Left lung (tissue), 10 donors: ENCODE results near the gene SLC6A1. TPM values are rescaled to one million over a fixed set of nuclear protein-coding genes. Genes with fewer than 3 reads are reported as not detected.

Source experiments
- ATAC-seq: fragments of 200-7000 bp; cut with Tn5 transposase; one replicate; pipeline ENCODE4 v1.9.1; 2020; ENCODE audit warnings: moderate library complexity
- DNase-seq, 4 donors: peaks; one replicate each; pipeline ENCODE4 v3.0.0-alpha.2; 2013 to 2020
- H3K27ac ChIP-seq, 2 donors: fragments of 200-600 bp; sonication (generic) in 1 of 2; one replicate each; pipeline versions ENCODE4 v1.5.0 to v1.8.0; 2020 to 2021
- H3K27me3 ChIP-seq, 2 donors: fragments of 200-600 bp; sonication (generic) in 1 of 2; one replicate each; pipeline versions ENCODE4 v1.5.0 to v1.8.0; 2020 to 2021
- H3K36me3 ChIP-seq, 2 donors: fragments of 200-600 bp; sonication (generic) in 1 of 2; one replicate each; pipeline versions ENCODE4 v1.5.0 to v1.8.0; 2020 to 2021
- H3K4me1 ChIP-seq, 2 donors: fragments of 200-600 bp; one replicate each; pipeline ENCODE4 v1.8.0; 2021
- H3K4me3 ChIP-seq, 2 donors: fragments of 200-600 bp; sonication (generic) in 1 of 2; one replicate each; pipeline versions ENCODE4 v1.5.0 to v1.8.0; 2020 to 2021; ENCODE audit warnings: mild to moderate bottlenecking in 1 of 2
- H3K9me3 ChIP-seq, 2 donors: fragments of 200-600 bp; sonication (generic) in 1 of 2; one replicate each; pipeline versions ENCODE4 v1.5.0 to v1.8.0; 2020 to 2021
- intact Hi-C, 2 donors: fragments of 100-400 bp; cut with DNase I; formaldehyde crosslinking; loops; one replicate each; pipeline versions ENCODE4 v1.11.2 to v1.14.2; 2022
- polyA plus RNA-seq, 6 donors: library from polyadenylated mRNA; unstranded; fragments of 120-200 nt; gene quantifications; one replicate each; pipeline ENCODE4 v1.2.1, GENCODE V29; 2013; ENCODE audit not compliant: insufficient read length in 6 of 6
- total RNA-seq, 2 donors: library from RNA; stranded (reverse); fragmentation: NEBNext Ultra II Directional; extraction: Animal tissue kit (Norgen Biotek cat#: 25700); gene quantifications; one replicate each; pipeline ENCODE4 v1.2.1, GENCODE V29; 2021
- TF ChIP-seq, protein P1 (sequence below), 2 donors: fragments of 200-600 bp; sonication (generic) in 1 of 2; IDR thresholded peaks; one replicate each; pipeline versions ENCODE4 v1.5.0 to v1.8.0; 2021; ENCODE audit warnings: antibody characterized with exemption in 2 of 2
- donor health status: DM: no; HTN: yes; CAD: no.
- donor health status: DM: no; HTN: no; CAD: no.

Gene SLC6A1
- total and polyA plus RNA-seq, 8 donors, result 0.97 to 7.2 (median 5.3) TPM

DNA sequence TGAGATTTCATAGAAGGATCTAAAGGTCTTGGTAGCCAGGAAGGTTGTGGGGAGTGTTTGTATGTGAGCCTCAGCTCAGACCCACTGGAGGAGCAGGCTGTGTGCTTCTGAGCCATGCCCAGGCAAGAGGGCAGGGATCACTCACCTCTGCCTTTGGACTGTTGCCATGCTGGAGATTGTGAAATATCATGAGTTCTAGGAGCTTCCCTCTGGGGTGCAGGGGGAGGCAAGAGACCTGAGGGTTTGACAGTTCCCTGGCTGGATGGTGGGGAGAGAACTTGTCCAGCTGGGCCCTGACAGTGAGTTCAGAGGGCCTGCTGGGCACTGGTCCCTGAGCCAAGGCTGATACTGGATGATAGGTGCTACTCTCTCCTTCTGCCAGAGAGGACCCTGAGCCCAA is 6.0 kb downstream of the SLC6A1 start:
- no peak overlapping the region for H3K27ac ChIP-seq
- ATAC-seq (peak; percentile 84), DNase-seq (peak in 1 of 4 donors; percentile 40)
- TF ChIP-seq, protein P1, sequence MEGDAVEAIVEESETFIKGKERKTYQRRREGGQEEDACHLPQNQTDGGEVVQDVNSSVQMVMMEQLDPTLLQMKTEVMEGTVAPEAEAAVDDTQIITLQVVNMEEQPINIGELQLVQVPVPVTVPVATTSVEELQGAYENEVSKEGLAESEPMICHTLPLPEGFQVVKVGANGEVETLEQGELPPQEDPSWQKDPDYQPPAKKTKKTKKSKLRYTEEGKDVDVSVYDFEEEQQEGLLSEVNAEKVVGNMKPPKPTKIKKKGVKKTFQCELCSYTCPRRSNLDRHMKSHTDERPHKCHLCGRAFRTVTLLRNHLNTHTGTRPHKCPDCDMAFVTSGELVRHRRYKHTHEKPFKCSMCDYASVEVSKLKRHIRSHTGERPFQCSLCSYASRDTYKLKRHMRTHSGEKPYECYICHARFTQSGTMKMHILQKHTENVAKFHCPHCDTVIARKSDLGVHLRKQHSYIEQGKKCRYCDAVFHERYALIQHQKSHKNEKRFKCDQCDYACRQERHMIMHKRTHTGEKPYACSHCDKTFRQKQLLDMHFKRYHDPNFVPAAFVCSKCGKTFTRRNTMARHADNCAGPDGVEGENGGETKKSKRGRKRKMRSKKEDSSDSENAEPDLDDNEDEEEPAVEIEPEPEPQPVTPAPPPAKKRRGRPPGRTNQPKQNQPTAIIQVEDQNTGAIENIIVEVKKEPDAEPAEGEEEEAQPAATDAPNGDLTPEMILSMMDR (IDR thresholded peaks at IDR 0.05), result no peak
- peaks cover 13 to 70% of the 10 kb centered on the region in 2 donors for H3K27me3 ChIP-seq
- no peaks in the 10 kb centered on the region for H3K36me3 ChIP-seq
- H3K4me1 ChIP-seq, result no peaks in the 10 kb centered on the region
- H3K9me3 ChIP-seq, result no peaks in the 10 kb centered on the region
- intact Hi-C loops, result no loop called here
- H3K4me3 ChIP-seq, result no peak overlapping the region

DNA sequence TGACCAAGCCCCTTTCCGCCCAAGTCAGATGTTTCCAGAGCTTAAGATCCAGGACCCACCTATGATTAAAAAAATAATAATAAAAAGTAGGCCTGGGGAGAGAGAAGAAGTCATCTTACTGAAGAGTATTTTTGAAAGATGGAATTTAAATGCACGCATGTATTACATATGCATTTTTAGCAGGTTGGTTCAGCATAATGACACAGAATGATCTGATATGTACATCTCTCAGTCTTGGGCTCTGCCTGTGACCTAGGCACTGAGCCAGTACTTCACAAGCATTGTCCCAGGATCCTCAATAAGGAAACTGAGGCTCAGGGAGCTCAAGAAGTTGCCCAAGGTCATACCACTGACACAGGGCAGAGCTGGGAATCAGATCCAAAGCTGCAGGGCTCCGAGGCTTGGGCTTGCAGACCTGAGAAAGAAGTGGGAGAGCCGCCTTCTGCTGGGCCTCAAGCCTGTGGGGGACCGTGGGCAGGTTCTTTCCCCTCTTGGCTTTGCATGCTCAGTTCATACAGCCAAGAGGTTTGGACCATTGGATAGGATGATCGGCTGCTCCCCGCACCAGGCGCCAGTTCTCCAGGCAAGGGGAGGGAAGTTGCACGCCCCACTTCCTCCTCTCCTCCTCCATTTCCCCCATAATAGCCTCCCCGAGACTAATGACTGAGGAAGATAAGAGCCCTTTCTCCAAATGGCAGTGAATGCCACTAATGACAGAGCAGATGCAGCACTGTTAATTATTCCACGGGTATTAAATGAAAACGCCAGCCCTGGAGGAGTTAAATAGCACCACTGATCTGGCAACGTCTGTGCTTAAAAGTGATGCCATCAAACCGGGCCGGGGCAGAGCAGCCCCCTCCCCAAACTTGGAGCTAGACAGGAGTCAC is 6.9 kb downstream of the SLC6A1 start:
- intact Hi-C loops, result no loop called here
- TF ChIP-seq, protein P1 (IDR thresholded peaks at IDR 0.05), result no peak

DNA sequence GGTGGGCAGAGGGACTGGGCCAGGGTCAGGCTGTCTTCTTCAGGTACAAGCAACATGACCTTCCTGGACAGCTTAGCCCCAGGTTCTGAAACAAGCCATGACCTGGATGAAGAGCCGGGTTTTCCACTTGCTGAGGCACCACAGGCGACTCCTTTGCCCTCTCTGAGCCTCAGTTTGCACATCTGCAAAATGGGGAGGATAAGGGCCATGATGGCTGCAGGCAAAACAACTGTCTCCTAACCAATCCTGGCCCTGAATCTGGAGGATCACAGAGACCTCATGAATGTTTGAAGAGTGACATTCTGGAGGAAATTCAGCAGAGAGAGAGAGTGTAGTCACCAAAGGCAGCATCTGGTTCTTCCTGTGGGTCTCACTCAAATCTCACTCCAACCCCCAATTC is 8.0 kb downstream of the SLC6A1 start:
- H3K9me3 ChIP-seq, result no peaks in the 10 kb centered on the region
- TF ChIP-seq, protein P1 (IDR thresholded peaks at IDR 0.05), result no peak
- H3K27ac ChIP-seq, result no peak overlapping the region
- peaks cover 0 to 50% of the 10 kb centered on the region in 2 donors for H3K27me3 ChIP-seq
- H3K36me3 ChIP-seq, result no peaks in the 10 kb centered on the region
- intact Hi-C loops, result no loop called here
- H3K4me3 ChIP-seq, result no peak overlapping the region
- no peak for ATAC-seq
- H3K4me1 ChIP-seq, result no peaks in the 10 kb centered on the region
- no peak for DNase-seq

More for the DNA sequence above, 6.9 kb downstream of the SLC6A1 start:
- H3K4me3 ChIP-seq, result no peak overlapping the region
- DNase-seq (no peak), ATAC-seq (no peak)
- H3K27me3 ChIP-seq, result peaks cover 4 to 61% of the 10 kb centered on the region in 2 donors
- H3K9me3 ChIP-seq, result no peaks in the 10 kb centered on the region
- H3K36me3 ChIP-seq, result no peaks in the 10 kb centered on the region
- no peaks in the 10 kb centered on the region for H3K4me1 ChIP-seq
- H3K27ac ChIP-seq, result no peak overlapping the region

DNA sequence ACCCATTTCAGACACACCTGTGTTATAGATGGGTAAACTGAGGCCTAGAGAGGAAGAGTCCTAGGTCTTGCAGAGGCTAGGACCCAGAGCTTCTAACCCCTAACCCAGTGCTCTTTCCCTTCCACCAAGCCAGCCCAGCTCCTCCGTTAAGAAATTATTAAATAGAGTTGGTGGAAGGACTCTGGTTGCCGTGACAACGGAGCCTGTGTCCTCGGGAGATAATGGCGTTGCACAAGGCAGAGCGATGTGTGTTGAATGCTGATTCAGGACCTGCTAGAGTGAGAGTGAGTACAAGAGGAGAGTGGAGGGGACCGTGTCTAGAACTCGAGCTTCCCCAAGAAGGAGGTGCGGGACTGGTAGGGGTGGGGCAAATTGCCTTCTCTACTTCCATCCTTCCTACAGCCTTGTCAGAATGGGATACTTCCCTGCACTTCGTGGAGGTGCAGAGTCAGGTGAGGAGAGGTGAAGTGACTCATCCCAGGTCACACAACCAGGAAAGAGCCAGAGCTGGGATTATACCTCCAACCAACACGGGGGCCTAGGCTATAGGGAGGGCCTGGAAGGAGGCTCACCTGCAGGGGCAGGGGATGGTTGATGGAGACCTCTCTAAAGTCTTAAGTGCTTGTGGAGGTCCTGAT is 8.6 kb downstream of the SLC6A1 start:
- TF ChIP-seq, protein P1 (IDR thresholded peaks at IDR 0.05), result no peak
- peak in 1 of 4 donors; percentile 10 for DNase-seq
- no peak overlapping the region for H3K27ac ChIP-seq
- H3K4me1 ChIP-seq, result no peaks in the 10 kb centered on the region
- H3K9me3 ChIP-seq, result no peaks in the 10 kb centered on the region
- no peak for ATAC-seq
- no peak overlapping the region for H3K4me3 ChIP-seq
- no peaks in the 10 kb centered on the region for H3K36me3 ChIP-seq
- intact Hi-C loops, result no loop called here
- H3K27me3 ChIP-seq, result peaks cover 0 to 44% of the 10 kb centered on the region in 2 donors

DNA sequence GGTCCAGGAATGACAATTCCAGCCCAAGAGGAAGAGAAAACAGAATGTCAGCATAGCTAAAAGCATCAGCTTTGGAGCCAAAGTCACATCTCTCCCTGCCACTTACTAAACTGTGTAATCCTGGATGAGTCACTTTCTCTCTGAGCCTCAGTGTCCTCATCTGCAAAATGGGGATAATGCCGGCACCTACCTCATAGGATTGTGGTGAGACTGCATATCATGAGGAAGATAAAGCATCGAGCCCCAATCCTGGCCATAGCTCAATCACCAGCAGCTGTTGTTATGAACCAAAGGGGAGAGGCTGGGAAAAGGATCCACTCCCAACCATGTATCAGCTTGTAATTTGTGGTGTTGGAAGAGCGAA is 9.1 kb downstream of the SLC6A1 start:
- TF ChIP-seq, protein P1 (IDR thresholded peaks at IDR 0.05), result no peak
- no peaks in the 10 kb centered on the region for H3K4me1 ChIP-seq
- H3K36me3 ChIP-seq, result no peaks in the 10 kb centered on the region
- intact Hi-C loops, result no loop called here
- no peaks in the 10 kb centered on the region for H3K9me3 ChIP-seq
- DNase-seq, result no peak
- H3K27ac ChIP-seq, result no peak overlapping the region
- no peak for ATAC-seq
- H3K27me3 ChIP-seq, result peaks cover 0 to 39% of the 10 kb centered on the region in 2 donors
- H3K4me3 ChIP-seq, result no peak overlapping the region
